ENCODE measurements around the gene ANKIB1.

ANKIB1 gene

DNA sequence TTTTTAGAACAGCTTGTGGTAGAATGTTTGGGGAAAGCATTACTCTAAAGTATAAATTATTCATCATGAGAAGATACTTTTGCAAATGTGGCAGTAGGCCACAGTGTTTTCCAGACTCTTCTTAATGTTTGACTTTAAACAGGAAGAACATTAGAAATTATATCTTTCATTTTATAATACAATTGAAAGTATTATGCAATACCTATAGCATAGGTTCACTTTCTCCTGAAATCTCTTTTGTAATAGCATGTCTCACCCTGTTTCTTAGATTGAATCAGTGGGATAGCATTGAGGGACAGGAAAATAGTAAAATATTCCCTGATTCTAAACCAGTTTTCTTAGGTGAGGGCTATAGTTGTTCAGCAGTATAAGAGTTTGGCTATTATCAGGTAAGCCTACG lies 23.1 kb downstream of the ANKIB1 start:
- no peak for DNase-seq (ENCODE audit: low spot score)

DNA sequence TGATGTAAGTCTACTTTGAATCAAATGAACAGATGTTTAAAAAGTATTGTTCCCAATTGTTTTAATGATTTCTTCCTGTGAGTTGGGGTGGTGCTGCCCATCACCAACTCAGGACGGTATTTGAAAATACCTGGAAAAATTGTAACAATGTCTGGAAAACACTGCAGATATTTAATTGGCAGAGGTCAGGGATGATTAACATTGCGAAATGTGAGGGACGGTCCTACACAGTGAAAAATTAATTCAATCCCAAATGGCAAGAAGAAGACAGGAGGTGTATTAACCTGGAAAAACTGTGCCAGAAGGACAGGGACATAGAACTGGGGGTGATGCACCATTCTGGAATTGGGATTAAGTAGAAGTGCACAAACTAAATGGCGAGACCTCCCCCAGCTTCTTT lies 29.6 kb downstream of the ANKIB1 start:
- no peak for DNase-seq (ENCODE audit: low spot score)

DNA sequence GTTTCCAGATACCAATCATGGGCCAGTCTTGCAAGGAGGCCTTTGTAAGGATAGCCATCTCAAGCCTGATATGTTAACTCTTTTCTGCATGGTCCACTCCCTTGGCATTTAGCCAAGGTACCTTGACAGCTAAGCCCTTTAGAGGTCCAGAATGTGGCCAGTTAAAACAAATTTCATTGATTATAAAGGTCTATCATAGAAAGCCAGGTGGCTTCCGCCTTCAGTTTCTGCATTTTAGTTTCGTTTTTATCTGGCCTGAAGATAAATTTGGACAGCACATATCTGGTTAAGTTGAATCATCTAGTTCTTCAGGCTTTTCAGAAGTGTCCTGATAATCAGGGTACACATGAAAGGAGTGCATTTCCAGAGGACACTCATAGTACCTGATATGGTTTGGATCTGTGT lies 30.7 kb downstream of the ANKIB1 start:
- no peak for DNase-seq (ENCODE audit: low spot score)

DNA sequence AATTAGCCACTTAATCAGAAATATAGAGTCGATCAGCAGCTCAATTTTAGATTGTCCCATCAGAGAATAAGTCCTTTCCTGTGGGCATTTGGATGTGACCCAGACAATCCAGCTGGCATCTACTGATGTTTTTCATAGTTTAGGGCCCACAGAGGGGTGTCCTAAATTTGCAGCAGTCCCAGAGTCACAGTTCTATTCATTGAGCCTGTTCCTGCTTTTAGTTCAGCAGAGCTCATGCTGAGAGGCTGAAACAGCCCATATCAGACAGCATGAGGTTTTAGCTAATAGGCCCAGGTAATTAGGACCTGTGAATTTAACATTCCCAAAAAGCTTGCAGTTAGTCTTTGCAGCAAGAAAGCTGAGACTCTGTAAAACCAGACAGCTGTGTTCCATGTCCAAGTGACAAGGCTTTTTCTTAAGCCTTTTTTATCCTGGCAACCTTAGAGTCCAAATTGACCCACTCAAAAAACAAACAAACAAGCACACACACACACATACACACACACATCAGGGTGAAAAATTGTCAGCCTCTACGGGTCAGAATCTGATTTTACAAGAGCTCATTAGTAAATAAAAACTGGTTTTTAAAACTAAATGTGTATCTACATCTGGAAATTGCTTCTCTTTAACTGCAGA lies 33.7 kb downstream of the ANKIB1 start:
- no peak for DNase-seq (ENCODE audit: low spot score)

DNA sequence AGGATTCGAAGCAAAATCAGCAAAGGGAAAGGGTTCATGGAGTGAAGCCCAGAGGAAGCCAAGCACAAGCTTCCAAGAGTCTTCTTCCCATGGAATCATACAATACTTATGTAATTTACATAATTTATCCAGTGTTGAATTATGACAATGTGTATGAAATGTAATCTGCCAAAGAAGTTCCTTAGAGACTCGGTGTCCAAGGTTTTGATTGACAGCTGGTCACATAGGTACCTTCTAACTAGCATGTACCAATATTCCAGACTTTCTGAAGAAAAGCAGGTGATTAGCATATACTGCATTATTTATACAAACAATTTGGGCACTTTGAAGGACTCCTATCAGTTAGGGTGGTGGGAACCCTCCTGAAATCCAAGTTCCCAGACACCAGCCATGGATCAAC lies 35.3 kb downstream of the ANKIB1 start:
- no peak for DNase-seq (ENCODE audit: low spot score)

DNA sequence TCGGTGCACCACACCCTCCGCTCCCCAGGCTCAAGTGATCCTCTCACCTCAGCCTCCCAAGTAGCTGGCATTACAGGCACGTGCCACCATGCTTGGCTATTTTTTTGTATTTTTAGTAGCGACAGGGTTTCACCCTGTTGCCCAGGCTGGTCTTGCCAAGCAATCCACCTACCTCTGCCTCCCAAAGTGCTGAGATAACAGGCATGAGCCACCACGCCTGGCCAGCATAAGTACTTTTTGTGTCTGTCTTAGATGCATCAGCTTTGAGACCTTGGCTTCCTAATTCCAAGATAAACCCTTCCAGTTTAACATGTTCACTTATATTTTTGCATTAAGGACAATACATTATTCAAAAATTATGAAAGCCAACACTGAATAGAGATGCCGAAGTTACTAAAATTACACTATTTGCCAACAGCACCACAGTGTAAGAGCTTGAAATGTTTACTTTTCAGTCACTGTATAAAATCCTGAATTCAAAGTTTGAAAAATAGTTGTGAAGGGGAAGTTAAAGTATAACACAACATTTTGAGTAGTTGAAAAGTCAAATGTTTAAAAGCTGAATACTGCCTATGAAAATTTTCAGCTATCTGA lies 36.5 kb downstream of the ANKIB1 start:
- no peak for DNase-seq (ENCODE audit: low spot score)

DNA sequence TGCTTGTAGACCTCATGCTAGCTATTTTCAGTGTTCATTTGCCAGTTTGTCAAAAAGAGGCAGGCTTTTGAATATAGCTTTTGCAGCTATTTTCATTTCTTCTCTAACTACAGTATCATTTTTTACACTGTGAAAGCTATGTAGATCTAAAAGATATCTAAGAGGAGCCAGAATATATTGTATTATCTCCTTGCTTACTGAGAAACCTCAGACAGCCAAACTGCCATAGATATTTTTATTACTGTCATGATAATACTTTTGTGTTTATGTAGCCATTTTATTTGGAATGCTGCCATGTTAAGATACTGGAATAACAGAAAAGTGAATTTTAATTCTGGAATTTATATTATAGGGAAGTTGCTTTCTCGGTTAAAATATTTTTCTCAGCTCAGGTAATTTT lies 37.2 kb downstream of the ANKIB1 start:
- no peak for DNase-seq (ENCODE audit: low spot score)

DNA sequence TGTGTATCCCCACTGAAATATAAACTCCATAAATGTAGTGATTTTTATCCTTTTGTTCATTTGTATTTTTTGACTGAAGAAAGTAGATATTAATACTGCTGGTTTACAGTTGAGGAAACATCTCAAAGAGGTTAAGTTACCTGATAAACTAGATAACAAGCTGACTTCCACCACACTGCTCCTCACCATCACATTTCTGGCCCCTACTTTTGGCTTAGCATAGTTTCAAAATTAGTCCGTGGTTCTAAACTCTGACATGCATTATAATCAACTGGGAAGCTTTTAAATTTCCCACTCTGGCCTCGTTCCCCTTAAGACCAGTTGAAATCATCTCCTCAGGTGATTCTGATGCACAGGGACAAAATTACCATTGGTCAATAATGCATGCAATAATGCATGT lies 43.5 kb downstream of the ANKIB1 start:
- no peak for DNase-seq (ENCODE audit: low spot score)

DNA sequence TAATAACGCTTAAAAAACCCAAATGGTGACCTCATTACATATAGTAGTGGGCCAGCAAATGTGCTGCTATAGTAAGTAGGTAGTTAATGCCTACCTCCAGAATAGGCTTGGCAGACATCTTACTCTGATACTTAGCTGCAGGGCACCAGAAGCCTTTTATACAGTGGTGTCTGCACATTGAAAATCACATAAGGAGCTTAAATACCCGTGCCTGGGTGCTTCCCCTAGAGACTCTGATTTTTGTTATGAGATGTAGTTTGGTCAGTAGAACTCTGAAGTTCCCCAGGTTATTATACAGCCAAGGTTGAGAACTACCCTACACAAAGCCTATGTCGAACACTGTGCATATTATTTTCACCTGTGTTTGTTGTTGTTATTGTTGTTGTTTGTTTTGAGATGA lies 47.2 kb downstream of the ANKIB1 start:
- DNase-seq (ENCODE audit: low spot score) = no peak

DNA sequence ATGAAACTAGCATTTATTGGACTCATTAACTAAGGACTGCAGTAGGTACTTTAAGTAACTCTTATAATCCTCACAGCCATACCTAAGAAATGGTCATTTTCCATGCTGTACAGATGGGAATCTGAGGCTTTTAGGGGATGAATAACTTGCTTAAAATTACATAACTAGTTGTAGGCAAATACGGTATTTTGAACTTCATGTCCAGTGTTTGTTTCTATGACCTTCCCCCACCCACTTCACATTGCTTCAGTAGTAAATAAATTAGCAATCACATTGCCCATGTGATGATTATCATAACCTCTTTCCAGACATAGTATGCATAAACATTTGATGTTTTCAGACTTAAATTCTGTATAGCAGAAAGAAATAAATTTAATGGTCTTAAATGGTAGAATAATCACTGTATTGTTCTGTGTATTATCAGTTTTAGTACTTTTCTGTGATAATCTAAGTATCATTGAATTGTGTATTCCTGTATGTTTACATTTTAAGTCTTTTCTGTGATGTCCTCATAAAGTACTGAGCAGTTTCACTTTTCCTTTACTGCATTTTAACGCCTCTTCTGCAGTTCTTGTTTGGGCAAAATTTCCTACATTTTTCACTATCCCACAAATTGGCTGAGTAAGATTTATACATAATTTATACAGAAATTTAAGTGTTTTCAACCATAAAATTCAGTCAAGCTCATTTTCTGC lies 48.3 kb downstream of the ANKIB1 start:
- DNase-seq (ENCODE audit: low spot score) = no peak

DNA sequence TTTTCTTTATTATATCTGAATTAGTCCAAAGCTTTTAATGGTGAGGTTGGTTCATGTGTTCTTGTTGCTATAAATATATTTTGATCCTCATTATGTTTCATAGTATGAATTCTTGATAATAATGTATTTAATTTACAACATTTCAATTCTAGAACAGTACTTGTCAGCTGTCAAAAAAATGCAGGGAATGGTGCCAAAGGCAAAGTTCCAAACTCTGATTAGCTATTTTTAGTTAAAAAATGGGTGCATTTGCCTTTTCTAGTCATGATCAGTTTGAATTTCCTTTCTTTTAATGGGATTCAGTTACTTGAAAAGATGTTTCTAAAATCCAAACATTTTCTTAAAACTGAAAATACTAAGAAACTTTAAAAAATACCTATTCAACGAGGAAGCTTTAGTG lies 49.6 kb downstream of the ANKIB1 start:
- no peak for DNase-seq (ENCODE audit: low spot score)

DNA sequence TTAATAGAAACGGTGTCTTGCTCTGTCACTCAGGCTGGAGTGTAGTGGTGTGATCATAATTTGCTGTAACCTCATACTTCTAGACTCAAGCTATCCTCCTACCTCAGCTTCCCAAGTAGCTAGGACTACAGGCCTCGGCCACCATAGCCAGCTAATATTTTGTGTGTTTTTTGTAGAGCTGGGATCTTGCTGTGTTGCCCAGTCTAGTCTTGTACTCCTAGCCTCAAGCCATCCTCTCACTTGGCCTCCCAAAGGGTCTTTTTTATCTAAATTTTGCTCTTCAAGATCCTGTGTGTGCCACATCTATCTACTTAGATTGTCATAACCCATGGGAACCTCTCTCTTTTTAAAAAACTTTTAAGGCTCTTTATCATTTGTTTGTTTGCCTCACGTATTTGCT lies 50.5 kb downstream of the ANKIB1 start:
- DNase-seq (ENCODE audit: low spot score) = no peak

DNA sequence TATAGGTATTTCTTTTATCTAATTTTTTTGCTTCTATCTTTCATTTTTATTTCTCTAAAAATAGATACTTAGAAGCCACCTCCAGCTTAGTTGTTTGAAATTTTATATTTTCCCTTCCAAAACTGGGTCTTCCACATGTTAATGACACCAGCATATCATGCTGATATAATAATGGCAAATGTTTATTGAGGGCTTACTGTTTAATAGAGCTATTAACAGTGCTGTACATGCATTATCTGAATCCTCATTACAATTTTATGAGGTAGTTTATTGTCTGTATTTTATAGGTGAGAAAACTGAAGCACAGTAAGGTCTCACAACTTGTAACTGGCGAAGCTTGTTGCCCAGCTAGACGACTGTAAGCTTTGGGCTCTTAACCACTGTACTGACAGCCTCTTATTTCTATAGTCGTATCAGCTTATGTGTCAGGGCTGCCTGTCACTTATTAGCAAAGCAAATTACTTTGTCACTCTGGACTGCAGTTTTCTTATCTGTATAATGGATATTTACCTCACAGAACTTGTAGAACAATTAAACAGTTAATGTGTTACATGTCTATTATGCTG lies 51.2 kb downstream of the ANKIB1 start:
- DNase-seq (ENCODE audit: low spot score) = no peak

DNA sequence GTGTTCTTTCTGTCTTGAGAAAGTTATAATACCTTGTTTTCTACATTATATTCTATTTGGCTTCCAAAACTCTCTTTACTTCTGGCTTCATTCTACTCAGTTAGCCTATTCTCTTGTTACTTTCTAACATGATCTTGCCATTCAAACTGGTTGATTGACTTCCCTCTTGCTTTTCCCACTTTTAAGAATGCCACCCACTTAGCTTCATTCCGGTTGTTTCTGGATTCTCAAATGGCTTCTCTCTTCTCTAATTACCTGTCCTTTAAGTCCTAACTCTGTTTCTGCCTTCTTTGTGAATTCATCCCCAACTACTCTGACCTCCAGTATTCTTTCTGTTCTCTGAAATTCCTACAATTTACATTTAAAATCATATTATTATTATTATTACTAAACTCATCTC lies 52.0 kb downstream of the ANKIB1 start:
- DNase-seq (ENCODE audit: low spot score) = no peak

DNA sequence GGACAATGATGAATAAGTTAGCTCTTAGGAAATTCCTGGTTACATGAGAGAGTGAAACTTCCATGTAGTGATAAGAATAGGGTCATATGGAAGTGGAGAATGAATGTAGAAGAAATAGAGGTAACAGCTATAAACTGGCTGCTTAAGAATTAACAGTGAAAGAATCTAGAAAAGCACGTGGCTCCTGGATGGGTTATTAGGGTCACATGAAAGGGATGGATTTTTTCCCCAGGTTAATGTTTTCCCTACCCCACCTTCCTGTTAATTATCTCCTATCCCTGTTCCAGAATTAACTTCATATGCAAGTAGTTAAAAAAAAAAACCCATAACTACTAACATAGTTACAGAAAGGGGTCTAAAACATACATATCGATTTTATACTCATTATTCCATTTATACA lies 58.0 kb downstream of the ANKIB1 start:
- DNase-seq (ENCODE audit: low spot score) = no peak

DNA sequence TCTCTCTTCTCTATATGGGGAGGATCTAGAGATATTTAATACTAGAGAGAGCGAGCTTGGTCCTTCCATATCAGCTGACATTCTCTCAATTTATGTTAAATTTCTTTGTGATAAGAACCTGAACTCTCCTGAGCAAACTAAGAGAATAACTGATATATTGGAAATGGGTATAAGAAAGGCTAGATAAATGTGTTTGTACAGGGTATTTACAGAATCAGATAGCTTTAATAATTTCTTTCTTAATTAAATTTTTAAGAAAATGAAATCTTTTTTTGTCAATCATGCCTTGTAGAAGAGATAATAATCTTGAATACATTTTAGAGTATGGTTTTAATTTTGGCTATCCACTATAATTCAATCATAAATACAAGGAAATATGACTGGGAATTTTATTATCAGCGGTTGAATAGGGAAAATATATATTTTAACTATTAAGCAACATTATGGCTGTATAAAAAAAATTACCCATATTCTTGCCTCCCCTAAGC lies 58.7 kb downstream of the ANKIB1 start:
- DNase-seq (ENCODE audit: low spot score) = no peak

DNA sequence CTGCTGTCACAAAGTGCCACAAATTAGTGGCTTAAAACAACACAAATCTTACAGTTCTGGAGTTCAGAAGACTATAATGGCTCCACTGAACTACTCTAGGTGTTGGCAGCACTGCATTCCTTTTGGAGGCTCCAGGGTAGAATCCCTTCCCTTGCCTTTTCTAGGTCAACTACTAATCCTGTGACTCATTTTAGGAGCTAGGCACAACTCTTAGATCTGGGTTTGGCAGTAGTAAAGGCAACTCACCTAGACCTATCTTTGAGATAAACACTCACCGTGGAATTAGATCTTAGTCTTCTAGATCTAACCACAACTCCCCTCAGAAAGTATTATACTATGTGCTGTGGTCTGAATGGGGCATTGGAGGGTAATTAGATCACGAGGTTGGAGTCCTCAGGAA lies 60.4 kb downstream of the ANKIB1 start:
- no peak for DNase-seq (ENCODE audit: low spot score)

DNA sequence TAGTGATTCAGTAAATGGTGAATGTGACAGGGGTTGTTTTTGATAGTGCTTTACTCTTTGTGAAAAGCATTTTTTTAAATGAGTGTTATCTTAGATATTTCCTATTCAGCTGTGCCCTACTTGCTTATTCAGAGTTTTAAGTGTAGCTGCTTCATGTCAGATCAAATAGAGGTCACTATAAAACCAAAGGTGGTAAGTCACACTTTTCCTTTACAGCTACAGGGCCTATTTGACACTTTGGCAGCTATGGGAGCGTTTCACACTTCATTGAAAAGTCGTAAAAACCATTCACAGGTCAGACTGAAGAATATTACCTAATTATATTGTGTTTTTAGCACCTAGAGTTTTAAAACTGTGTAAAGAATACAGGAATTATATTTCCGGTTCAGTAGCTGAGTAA lies 67.3 kb downstream of the ANKIB1 start:
- DNase-seq (ENCODE audit: low spot score) = no peak

DNA sequence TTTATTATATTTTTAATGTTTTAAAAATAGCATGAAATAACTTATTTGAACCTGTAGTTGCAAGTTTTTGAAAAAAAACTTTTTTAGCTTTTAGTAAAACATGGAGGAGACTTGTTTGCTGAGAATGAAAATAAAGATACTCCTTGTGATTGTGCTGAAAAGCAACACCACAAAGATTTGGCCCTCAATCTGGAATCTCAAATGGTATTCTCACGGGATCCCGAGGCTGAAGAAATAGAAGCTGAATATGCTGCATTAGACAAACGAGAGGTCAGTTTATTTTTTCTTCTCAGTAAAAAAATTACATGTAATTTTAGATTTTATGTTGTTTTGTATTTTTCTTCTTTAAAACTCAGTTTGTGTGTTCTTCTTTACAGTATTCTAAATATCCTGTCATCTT lies 73.5 kb downstream of the ANKIB1 start:
- DNase-seq (ENCODE audit: low spot score) = no peak

DNA sequence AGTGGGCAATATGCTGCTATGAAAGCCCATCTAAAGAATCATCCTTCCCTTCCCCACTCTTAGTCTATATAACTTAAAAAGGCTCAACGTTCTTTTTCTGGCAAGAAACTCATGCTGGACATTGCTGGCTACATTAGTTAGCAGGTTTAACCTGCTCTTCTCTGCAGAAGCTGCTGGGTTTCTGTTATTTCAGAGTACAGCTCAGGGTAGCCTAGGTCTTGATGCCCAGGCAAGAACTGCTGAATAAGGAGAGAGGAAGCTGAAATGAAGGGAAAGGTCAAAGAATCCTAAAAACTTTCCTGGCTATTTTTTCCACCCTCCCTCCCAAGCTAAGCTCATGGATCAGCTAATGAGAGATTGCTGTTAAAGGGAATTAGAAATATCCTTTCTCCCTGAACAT lies 79.4 kb downstream of the ANKIB1 start:
- DNase-seq (ENCODE audit: low spot score) = no peak

DNA sequence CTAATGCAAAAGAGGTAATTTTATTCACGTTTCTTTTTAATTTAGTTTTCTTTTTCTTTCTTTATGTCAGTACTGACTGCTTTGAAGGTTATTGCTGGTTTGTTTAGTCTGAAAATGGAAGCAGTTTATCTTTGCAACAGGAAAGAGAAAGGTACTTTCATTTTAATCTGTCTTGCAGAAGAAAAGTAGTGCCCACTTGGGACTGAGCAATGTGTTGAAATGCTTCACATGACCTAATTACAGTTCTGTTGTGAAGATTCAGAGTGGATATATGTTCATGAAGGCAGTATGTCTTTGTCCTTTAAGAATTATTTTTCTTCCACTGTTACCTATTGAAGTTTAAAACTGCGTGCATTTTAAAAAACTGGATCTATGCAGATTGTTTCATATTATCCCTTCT lies 80.1 kb downstream of the ANKIB1 start:
- no peak for DNase-seq (ENCODE audit: low spot score)

DNA sequence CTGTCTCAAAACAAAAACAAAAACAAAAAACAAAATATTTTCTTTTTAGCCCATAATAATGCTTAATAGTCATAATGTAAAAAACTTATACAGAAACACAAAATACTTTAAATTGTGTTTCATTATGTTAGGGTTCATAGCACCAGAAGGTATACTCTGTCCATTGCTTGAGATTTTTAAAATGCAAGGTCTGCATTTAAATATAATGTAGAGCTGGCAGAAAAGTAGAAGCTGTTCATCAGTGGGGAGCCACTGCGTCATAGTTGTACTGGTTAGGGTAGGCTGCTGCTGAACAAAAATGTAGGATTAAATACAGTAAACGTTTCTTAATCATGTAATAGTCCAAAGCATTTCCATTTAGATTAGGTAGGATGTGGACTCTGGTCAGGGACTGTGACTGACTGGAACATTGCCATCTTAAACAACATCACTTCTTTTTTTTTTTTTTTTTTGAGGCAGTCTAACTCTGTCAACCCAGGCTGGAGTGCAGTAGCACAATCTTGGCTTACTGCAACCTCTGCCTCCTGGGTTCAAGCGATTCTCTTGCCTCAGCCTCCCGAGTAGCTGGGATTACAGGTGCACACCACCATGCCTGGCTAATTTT lies 85.2 kb downstream of the ANKIB1 start:
- DNase-seq (ENCODE audit: low spot score) = no peak

DNA sequence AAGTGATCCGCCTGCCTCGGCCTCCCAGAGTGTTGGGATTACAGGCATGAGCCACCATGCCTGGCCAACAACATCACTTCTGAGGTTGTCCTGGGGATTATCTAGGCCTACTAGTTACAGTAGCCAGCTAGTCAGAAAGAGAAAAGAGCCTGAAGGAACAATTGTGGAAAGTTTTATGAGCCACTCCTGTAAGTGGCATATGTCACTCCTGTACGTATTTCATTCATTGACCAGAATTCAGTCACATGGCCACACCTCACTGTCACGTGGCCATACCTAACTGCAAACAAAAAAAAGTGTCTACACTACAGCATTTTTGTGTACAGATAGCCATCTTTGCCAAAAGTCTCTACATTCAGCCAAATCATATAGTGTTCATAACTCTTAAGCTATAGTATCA lies 85.7 kb downstream of the ANKIB1 start:
- no peak for DNase-seq (ENCODE audit: low spot score)

All from AG08395 (cell line).